SK-N-SH (cell line): Measurements from ENCODE around the gene NBEAL2.

Experiments
- MXI1 ChIP-seq: IDR thresholded peaks from 2 replicates; pipeline ENCODE4 v1.6.1; 2012; ENCODE audit warnings: mild to moderate bottlenecking, low read depth, low read length, improper control_type of control experiment
- RAD21 ChIP-seq: IDR thresholded peaks from 2 replicates; pipeline ENCODE4 v1.6.1; 2012; ENCODE audit warnings: mild to moderate bottlenecking, low read length
- SIN3A ChIP-seq: IDR thresholded peaks from 2 replicates; pipeline ENCODE4 v1.6.1; 2012; ENCODE audit warnings: low read depth, mild to moderate bottlenecking, low read length, moderate library complexity, borderline replicate concordance
- TF ChIP-seq, protein P1 (sequence below): fragments of 200-600 bp; sonication (generic); IDR thresholded peaks from 2 replicates; pipeline ENCODE4 v1.6.1; 2017; ENCODE audit warnings: antibody characterized with exemption, mild to moderate bottlenecking, moderate library complexity

DNA sequence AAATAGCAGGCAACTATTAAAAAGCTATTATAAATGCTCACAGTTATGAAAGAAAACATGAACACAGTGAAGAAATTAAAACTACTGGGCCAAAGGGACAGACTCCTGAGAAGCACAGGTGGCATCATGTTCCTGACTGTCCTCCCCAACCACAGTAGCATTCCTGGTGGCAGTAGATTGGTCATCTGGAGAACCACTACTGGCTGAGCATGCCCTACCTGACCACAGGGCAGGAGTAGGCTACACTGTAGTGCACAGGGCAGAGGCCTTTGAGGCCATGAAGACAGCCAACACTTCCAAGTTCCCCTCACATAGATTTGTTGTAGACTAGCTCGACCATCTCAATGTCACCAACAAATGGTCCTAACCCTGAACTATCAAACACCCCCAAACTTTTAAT lies 49.2 kb downstream of the NBEAL2 start:
- TF ChIP-seq MXI1: no peak
- TF ChIP-seq, protein P1, sequence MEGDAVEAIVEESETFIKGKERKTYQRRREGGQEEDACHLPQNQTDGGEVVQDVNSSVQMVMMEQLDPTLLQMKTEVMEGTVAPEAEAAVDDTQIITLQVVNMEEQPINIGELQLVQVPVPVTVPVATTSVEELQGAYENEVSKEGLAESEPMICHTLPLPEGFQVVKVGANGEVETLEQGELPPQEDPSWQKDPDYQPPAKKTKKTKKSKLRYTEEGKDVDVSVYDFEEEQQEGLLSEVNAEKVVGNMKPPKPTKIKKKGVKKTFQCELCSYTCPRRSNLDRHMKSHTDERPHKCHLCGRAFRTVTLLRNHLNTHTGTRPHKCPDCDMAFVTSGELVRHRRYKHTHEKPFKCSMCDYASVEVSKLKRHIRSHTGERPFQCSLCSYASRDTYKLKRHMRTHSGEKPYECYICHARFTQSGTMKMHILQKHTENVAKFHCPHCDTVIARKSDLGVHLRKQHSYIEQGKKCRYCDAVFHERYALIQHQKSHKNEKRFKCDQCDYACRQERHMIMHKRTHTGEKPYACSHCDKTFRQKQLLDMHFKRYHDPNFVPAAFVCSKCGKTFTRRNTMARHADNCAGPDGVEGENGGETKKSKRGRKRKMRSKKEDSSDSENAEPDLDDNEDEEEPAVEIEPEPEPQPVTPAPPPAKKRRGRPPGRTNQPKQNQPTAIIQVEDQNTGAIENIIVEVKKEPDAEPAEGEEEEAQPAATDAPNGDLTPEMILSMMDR: no peak
- TF ChIP-seq SIN3A: no peak
- no peak for TF ChIP-seq RAD21
